KMS-11 (cell line): ENCODE data around the gene CCDC91.

Experiments
- H2AFZ ChIP-seq: fragments of 200-600 bp; sonication (generic); 2 replicates; pipeline ENCODE4 v1.6.1; 2016; ENCODE audit warnings: antibody characterized with exemption, mixed run types, low read depth
- H3K27ac ChIP-seq: fragments of 200-600 bp; sonication (generic); 2 replicates; pipeline ENCODE4 v1.6.1; 2016; ENCODE audit warnings: mild to moderate bottlenecking, mixed run types
- H3K27me3 ChIP-seq: fragments of 200-600 bp; sonication (generic); 2 replicates; pipeline ENCODE4 v1.6.1; 2017; ENCODE audit warnings: mild to moderate bottlenecking, low read depth, mixed run types, moderate library complexity; ENCODE audit not compliant: insufficient read depth
- H3K36me3 ChIP-seq: fragments of 200-600 bp; sonication (generic); 2 replicates; pipeline ENCODE4 v1.6.1; 2017; ENCODE audit warnings: mild to moderate bottlenecking, mixed run types; ENCODE audit not compliant: insufficient read depth
- H3K4me1 ChIP-seq: fragments of 200-600 bp; sonication (generic); 2 replicates; pipeline ENCODE4 v1.6.1; 2016; ENCODE audit warnings: mild to moderate bottlenecking, low read depth, mixed run types; ENCODE audit not compliant: poor library complexity, severe bottlenecking
- H3K4me2 ChIP-seq: fragments of 200-600 bp; sonication (generic); 2 replicates; pipeline ENCODE4 v1.7.0; 2016; ENCODE audit warnings: mild to moderate bottlenecking, mixed run types
- H3K4me3 ChIP-seq: fragments of 200-600 bp; sonication (generic); IDR thresholded peaks from 2 replicates; pipeline ENCODE4 v1.6.1; 2017; ENCODE audit warnings: low read depth, low read length, mixed read lengths; ENCODE audit not compliant: insufficient read depth
- H3K79me2 ChIP-seq: fragments of 200-600 bp; sonication (generic); 2 replicates; pipeline ENCODE4 v1.6.1; 2016; ENCODE audit warnings: low read depth, mixed run types; ENCODE audit not compliant: insufficient read depth
- H3K9ac ChIP-seq: fragments of 200-600 bp; sonication (generic); 2 replicates; pipeline ENCODE4 v1.6.1; 2016; ENCODE audit warnings: mild to moderate bottlenecking, mixed run types
- H4K20me1 ChIP-seq: fragments of 200-600 bp; sonication (generic); 2 replicates; pipeline ENCODE4 v1.6.1; 2016; ENCODE audit warnings: mild to moderate bottlenecking, mixed run types; ENCODE audit not compliant: insufficient read depth
- CTCF ChIP-seq: fragments of 200-600 bp; sonication (generic); conservative IDR thresholded peaks from 2 replicates; pipeline ENCODE4 v1.6.1; 2017; ENCODE audit warnings: low read depth, mild to moderate bottlenecking, antibody characterized with exemption, low read length, moderate library complexity, mixed read lengths

The CCDC91 gene

GRCh38 chr12:28539691-28540323 is 349.6 kb downstream of the CCDC91 start:
- Histone ChIP-seq H3K4me1 (peaks cover 54% of the 10 kb centered on the region), H4K20me1 (no peaks in the 10 kb centered on the region), H3K9ac (no peak overlapping the region), H3K4me3 (no peak overlapping the region), H3K79me2 (no peaks in the 10 kb centered on the region), H3K4me2 (peak overlapping the region; percentile 55), H2AFZ (no peak overlapping the region), H3K27me3 (no peaks in the 10 kb centered on the region), H3K27ac (peak overlapping the region; percentile 65), H3K36me3 (no peaks in the 10 kb centered on the region)
- TF ChIP-seq CTCF, result no peak

GRCh38 chr12:28540324-28540714 is 350.1 kb downstream of the CCDC91 start:
- Histone ChIP-seq H3K36me3 (no peaks in the 10 kb centered on the region), H3K4me2 (peak overlapping the region; percentile 55), H3K4me3 (no peak overlapping the region), H3K27ac (peak overlapping the region; percentile 65), H3K27me3 (no peaks in the 10 kb centered on the region), H3K9ac (0 out of 2 replicates have a peak overlapping the region, but pooled peaks have one; percentile 7), H3K4me1 (peaks cover 59% of the 10 kb centered on the region), H3K79me2 (no peaks in the 10 kb centered on the region), H4K20me1 (no peaks in the 10 kb centered on the region), H2AFZ (no peak overlapping the region)
- TF ChIP-seq CTCF, result no peak

- Histone ChIP-seq H3K4me3 (no peak overlapping the region), H3K27ac (peak overlapping the region; percentile 79)
- TF ChIP-seq CTCF, result no peak
Measured at GRCh38 chr12:28543021-28543890, 353.0 kb downstream of the CCDC91 start.

GRCh38 chr12:28550757-28551704 is 360.8 kb downstream of the CCDC91 start:
- H3K27me3 ChIP-seq, result no peaks in the 10 kb centered on the region
- no peak for TF ChIP-seq CTCF
- no peak overlapping the region for H3K4me3 ChIP-seq
- peak overlapping the region; percentile 41 for H3K4me2 ChIP-seq
- H4K20me1 ChIP-seq, result no peaks in the 10 kb centered on the region
- H2AFZ ChIP-seq, result no peak overlapping the region
- peaks cover 37% of the 10 kb centered on the region for H3K4me1 ChIP-seq
- H3K27ac ChIP-seq, result peak overlapping the region; percentile 38; the same call in 1 of the 2 replicates
- H3K79me2 ChIP-seq, result no peaks in the 10 kb centered on the region
- no peak overlapping the region for H3K9ac ChIP-seq
- no peaks in the 10 kb centered on the region for H3K36me3 ChIP-seq

More at GRCh38 chr12:28543021-28543890, 353.0 kb downstream of the CCDC91 start:
- Histone ChIP-seq H3K4me1 (peaks cover 64% of the 10 kb centered on the region), H4K20me1 (no peaks in the 10 kb centered on the region), H3K9ac (peak overlapping the region; percentile 66), H3K27me3 (no peaks in the 10 kb centered on the region), H3K4me2 (peak overlapping the region; percentile 55), H3K36me3 (no peaks in the 10 kb centered on the region), H2AFZ (peak overlapping the region; percentile 60), H3K79me2 (no peaks in the 10 kb centered on the region)
